Natural killer cell (primary cell): Measurements from ENCODE around the gene WEE2. TPM values are rescaled to one million over a fixed set of nuclear protein-coding genes. Genes with fewer than 3 reads are reported as not detected.

Source experiments
- ATAC-seq, 3 donors: fragments of 150-1000 bp in 2 of 3; fragments of 200-7000 bp in 1 of 3; cut with Tn5 transposase; 1 replicate in 1 of 3; 2 replicates in 2 of 3; pipeline ENCODE4 v1.10.0; 2021; ENCODE audit warnings: mild to moderate bottlenecking in 2 of 3, moderate library complexity in 2 of 3
- DNase-seq, 2 donors: peaks; one replicate each; pipeline versions ENCODE4 v3.0.0 to v3.0.0-alpha.2; 2013 to 2021; ENCODE audit warnings: mixed read lengths in 1 of 2
- H3K27ac ChIP-seq: one replicate; pipeline ENCODE4 v1.5.1; 2013; ENCODE audit warnings: mild to moderate bottlenecking, low read length
- H3K27me3 ChIP-seq: one replicate; pipeline ENCODE4 v1.6.1; 2013; ENCODE audit warnings: low read length; ENCODE audit not compliant: control insufficient read depth, insufficient read depth
- H3K36me3 ChIP-seq: one replicate; pipeline ENCODE4 v1.6.1; 2013; ENCODE audit warnings: low read length; ENCODE audit not compliant: control insufficient read depth, insufficient read depth
- H3K4me1 ChIP-seq: one replicate; pipeline ENCODE4 v1.6.1; 2013; ENCODE audit warnings: low read length; ENCODE audit not compliant: control insufficient read depth, insufficient read depth
- H3K4me3 ChIP-seq: one replicate; pipeline ENCODE4 v1.5.1; 2013; ENCODE audit warnings: low read length
- H3K9me3 ChIP-seq: one replicate; pipeline ENCODE4 v1.6.1; 2013; ENCODE audit warnings: low read length; ENCODE audit not compliant: control insufficient read depth, insufficient read depth
- H3K27ac Mint-ChIP-seq, 2 donors: one replicate each; pipeline ENCODE4 v1.8.0; 2022; ENCODE audit warnings: mild to moderate bottlenecking in 2 of 2, mixed read lengths in 2 of 2, moderate library complexity in 1 of 2
- H3K27me3 Mint-ChIP-seq, 2 donors: one replicate each; pipeline ENCODE4 v1.8.0; 2022; ENCODE audit warnings: low read depth in 2 of 2, mixed read lengths in 2 of 2
- H3K36me3 Mint-ChIP-seq: one replicate; pipeline ENCODE4 v1.8.0; 2022; ENCODE audit warnings: mixed read lengths
- H3K4me1 Mint-ChIP-seq, 2 donors: one replicate each; pipeline ENCODE4 v1.8.0; 2022; ENCODE audit warnings: mixed read lengths in 2 of 2
- H3K4me3 Mint-ChIP-seq: one replicate; pipeline ENCODE4 v1.8.0; 2022; ENCODE audit warnings: mild to moderate bottlenecking, moderate library complexity, mixed read lengths
- H3K9me3 Mint-ChIP-seq, 2 donors: one replicate each; pipeline ENCODE4 v1.8.0; 2022; ENCODE audit warnings: mixed read lengths in 2 of 2
- WGBS: methylation state at CpG from one replicate; pipeline ENCODE4 v1.1.7; 2013; ENCODE audit warnings: missing lambda C conversion rate; ENCODE audit not compliant: insufficient coverage; 5-methylcytosine and 5-hydroxymethylcytosine counted together
- intact Hi-C: fragments of 100-400 bp; cut with micrococcal nuclease; formaldehyde crosslinking; loops from one replicate; pipeline ENCODE4 v1.14.2; 2022
- total RNA-seq, 4 donors: library from RNA; stranded (reverse); fragments of 120-200 nt in 1 of 4; gene quantifications; one replicate each; pipeline versions ENCODE4 v1.2.3 to v1.2.4, GENCODE V29; 2013 to 2022
- TF ChIP-seq, protein P1 (sequence below): fragments of 200-600 bp; IDR thresholded peaks from one replicate; pipeline ENCODE4 v1.8.0; 2022; ENCODE audit warnings: antibody characterized with exemption

Gene WEE2
- total RNA-seq, 3 donors from 2014 or later (not counting 1 experiment from before 2014, with no cell fraction given) = 0.16 to 0.68 (median 0.23) TPM

GRCh38 chr7:141691961-141692360 lies 16.2 kb upstream of the WEE2 start:
- TF ChIP-seq, protein P1, sequence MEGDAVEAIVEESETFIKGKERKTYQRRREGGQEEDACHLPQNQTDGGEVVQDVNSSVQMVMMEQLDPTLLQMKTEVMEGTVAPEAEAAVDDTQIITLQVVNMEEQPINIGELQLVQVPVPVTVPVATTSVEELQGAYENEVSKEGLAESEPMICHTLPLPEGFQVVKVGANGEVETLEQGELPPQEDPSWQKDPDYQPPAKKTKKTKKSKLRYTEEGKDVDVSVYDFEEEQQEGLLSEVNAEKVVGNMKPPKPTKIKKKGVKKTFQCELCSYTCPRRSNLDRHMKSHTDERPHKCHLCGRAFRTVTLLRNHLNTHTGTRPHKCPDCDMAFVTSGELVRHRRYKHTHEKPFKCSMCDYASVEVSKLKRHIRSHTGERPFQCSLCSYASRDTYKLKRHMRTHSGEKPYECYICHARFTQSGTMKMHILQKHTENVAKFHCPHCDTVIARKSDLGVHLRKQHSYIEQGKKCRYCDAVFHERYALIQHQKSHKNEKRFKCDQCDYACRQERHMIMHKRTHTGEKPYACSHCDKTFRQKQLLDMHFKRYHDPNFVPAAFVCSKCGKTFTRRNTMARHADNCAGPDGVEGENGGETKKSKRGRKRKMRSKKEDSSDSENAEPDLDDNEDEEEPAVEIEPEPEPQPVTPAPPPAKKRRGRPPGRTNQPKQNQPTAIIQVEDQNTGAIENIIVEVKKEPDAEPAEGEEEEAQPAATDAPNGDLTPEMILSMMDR = no peak
- no peaks in the 10 kb centered on the region for H3K27me3 Mint-ChIP-seq
- Histone ChIP-seq H3K36me3 (peaks cover 2% of the 10 kb centered on the region), H3K27me3 (no peaks in the 10 kb centered on the region), H3K9me3 (no peaks in the 10 kb centered on the region), H3K27ac (no peak overlapping the region), H3K4me3 (no peak overlapping the region), H3K4me1 (no peaks in the 10 kb centered on the region)
- H3K9me3 Mint-ChIP-seq = no peaks in the 10 kb centered on the region
- WGBS = 100% methylated on average over 2 of the region's 4 CpGs
- H3K4me1 Mint-ChIP-seq = peaks cover 25 to 41% of the 10 kb centered on the region in 2 donors
- H3K27ac Mint-ChIP-seq = no peak overlapping the region
- ATAC-seq (no peak), DNase-seq (no peak)
- no peak overlapping the region for H3K4me3 Mint-ChIP-seq
- no peaks in the 10 kb centered on the region for H3K36me3 Mint-ChIP-seq
- intact Hi-C loops = no loop called here

- Histone ChIP-seq H3K27me3 (no peaks in the 10 kb centered on the region), H3K27ac (no peak overlapping the region), H3K36me3 (peaks cover 2% of the 10 kb centered on the region), H3K4me3 (no peak overlapping the region), H3K4me1 (peaks cover 3% of the 10 kb centered on the region), H3K9me3 (no peaks in the 10 kb centered on the region)
- no peaks in the 10 kb centered on the region for H3K27me3 Mint-ChIP-seq
- TF ChIP-seq, protein P1 = no peak
- ATAC-seq (no peak), DNase-seq (no peak)
- peaks cover 28 to 38% of the 10 kb centered on the region in 2 donors for H3K4me1 Mint-ChIP-seq
- WGBS = 96% methylated on average over 2 of the region's 3 CpGs
- intact Hi-C loops = no loop called here
- no peak overlapping the region for H3K27ac Mint-ChIP-seq
- no peaks in the 10 kb centered on the region for H3K36me3 Mint-ChIP-seq
- H3K9me3 Mint-ChIP-seq = no peaks in the 10 kb centered on the region
- no peak overlapping the region for H3K4me3 Mint-ChIP-seq
Measured at GRCh38 chr7:141693082-141693481, 15.1 kb upstream of the WEE2 start.

GRCh38 chr7:141695803-141696289 lies 12.3 kb upstream of the WEE2 start:
- Mint-ChIP-seq H3K27me3 (no peaks in the 10 kb centered on the region), H3K4me3 (no peak overlapping the region), H3K27ac (no peak overlapping the region), H3K9me3 (no peaks in the 10 kb centered on the region), H3K36me3 (no peaks in the 10 kb centered on the region), H3K4me1 (peaks cover 39 to 48% of the 10 kb centered on the region in 2 donors)
- Histone ChIP-seq H3K4me1 (peaks cover 19% of the 10 kb centered on the region), H3K4me3 (no peak overlapping the region), H3K27ac (no peak overlapping the region), H3K36me3 (peaks cover 2% of the 10 kb centered on the region), H3K27me3 (no peaks in the 10 kb centered on the region), H3K9me3 (no peaks in the 10 kb centered on the region)
- intact Hi-C loops = no loop called here
- DNase-seq (no peak), ATAC-seq (no peak)
- TF ChIP-seq, protein P1 = no peak
- WGBS = 89% methylated on average over 6 of the region's 6 CpGs

DNA sequence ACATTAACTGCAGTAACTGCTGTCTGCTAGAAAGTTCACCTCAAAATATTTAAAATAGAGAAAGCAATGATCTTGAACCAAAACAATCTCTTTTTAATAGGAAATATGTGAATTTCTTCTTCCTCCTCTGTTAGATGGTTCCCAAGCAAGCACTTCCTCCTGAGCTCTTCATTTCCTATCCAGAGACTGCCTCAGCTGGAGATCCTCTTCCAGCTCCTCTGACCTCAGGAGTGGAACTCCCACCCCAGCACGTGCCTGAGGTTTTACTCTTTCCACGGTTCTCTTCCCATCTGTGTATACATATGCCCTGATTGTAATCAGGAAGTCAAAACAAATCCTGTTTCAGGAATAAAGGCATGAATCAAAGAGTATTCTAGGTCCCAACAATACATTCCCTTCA lies 11.8 kb upstream of the WEE2 start:
- Histone ChIP-seq H3K27me3 (no peaks in the 10 kb centered on the region), H3K4me3 (no peak overlapping the region), H3K27ac (no peak overlapping the region), H3K36me3 (peaks cover 1% of the 10 kb centered on the region), H3K9me3 (no peaks in the 10 kb centered on the region), H3K4me1 (peaks cover 22% of the 10 kb centered on the region)
- Mint-ChIP-seq H3K4me1 (peaks cover 42 to 51% of the 10 kb centered on the region in 2 donors), H3K9me3 (no peaks in the 10 kb centered on the region), H3K36me3 (no peaks in the 10 kb centered on the region), H3K4me3 (no peak overlapping the region), H3K27me3 (no peaks in the 10 kb centered on the region), H3K27ac (no peak overlapping the region)
- 47% methylated on average over 2 of the region's 2 CpGs for WGBS
- ATAC-seq (no peak), DNase-seq (no peak)
- TF ChIP-seq, protein P1 = no peak
- intact Hi-C loops = no loop called here
